Stimulated activated naive CD8-positive, alpha-beta T cell treated with anti-CD3 and anti-CD28 coated beads, Interleukin-15, amount 100 ng/mL, for 72 hours (primary cell): Measurements from ENCODE around the gene PRKRA.
"Not testable (repeated sequence)": the region's sequence is repeated elsewhere in the genome, so short reads cannot be mapped to it uniquely, and the experiment has no call there.

Experiments
- ATAC-seq: fragments of 150-1000 bp; cut with Tn5 transposase; 2 replicates; pipeline ENCODE4 v1.10.0; 2021; ENCODE audit warnings: mild to moderate bottlenecking, moderate library complexity
- DNase-seq, 2 donors: peaks; one replicate each; pipeline ENCODE4 v3.0.0; 2021 to 2022
- H3K27ac Mint-ChIP-seq, 2 donors: one replicate each; pipeline ENCODE4 v1.8.0; 2022; ENCODE audit warnings: mild to moderate bottlenecking in 2 of 2, mixed read lengths in 2 of 2, moderate library complexity in 2 of 2
- H3K27me3 Mint-ChIP-seq: one replicate; pipeline ENCODE4 v1.8.0; 2022; ENCODE audit warnings: mixed read lengths
- H3K4me1 Mint-ChIP-seq: one replicate; pipeline ENCODE4 v1.8.0; 2022; ENCODE audit warnings: mild to moderate bottlenecking, mixed read lengths
- H3K4me3 Mint-ChIP-seq, 2 donors: one replicate each; pipeline ENCODE4 v1.8.0; 2022; ENCODE audit warnings: mild to moderate bottlenecking in 2 of 2, mixed read lengths in 2 of 2, moderate library complexity in 1 of 2
- H3K9me3 Mint-ChIP-seq, 2 donors: one replicate each; pipeline ENCODE4 v1.8.0; 2022; ENCODE audit warnings: mixed read lengths in 2 of 2

The PRKRA gene

DNA sequence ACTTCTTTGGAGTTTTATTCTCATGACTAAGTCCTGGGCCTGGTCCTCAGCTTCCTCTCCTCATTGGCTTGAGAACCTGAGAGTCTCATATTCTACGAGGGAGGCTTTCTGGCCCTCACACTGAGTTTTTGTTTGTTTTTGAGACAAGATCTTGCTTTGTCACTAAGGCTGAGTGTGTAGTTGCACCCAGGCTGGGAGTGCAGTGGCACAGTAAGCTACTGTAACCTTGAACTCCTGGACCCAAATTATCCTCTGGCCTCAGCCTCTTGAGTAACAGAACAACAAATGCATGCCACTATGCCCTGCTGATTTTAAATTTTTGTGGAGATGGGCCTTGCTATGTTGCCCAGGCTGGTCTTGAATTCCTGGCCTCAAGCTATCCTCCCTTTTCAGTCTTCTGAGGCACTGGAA is 22.6 kb downstream of the PRKRA start:
- H3K4me1 Mint-ChIP-seq = no peaks in the 10 kb centered on the region
- ATAC-seq = no peak
- no peaks in the 10 kb centered on the region for H3K27me3 Mint-ChIP-seq
- no peak overlapping the region for H3K4me3 Mint-ChIP-seq
- peaks cover 13 to 14% of the 10 kb centered on the region in 2 donors for H3K9me3 Mint-ChIP-seq
- no peak overlapping the region for H3K27ac Mint-ChIP-seq
- DNase-seq = no peak

DNA sequence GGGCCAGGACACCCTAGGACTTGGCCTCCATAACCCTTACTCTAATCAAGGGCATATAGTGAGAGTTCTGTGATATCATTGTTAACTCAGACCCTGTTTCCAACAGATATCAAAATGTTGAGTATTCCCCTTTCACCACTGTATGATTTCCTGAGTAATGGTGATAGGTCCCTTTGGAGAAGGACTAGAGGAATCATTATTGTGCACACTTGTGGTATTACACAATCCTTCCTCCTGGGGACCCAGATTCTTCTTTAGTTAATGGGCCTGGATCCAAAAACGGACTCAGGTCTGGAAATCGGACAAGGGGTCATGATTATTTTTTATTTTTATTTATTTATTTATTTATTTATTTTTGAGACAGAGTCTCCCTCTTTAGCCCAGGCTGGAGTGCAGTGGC is 23.5 kb downstream of the PRKRA start:
- Mint-ChIP-seq H3K27ac (no peak overlapping the region), H3K4me3 (no peak overlapping the region)

DNA sequence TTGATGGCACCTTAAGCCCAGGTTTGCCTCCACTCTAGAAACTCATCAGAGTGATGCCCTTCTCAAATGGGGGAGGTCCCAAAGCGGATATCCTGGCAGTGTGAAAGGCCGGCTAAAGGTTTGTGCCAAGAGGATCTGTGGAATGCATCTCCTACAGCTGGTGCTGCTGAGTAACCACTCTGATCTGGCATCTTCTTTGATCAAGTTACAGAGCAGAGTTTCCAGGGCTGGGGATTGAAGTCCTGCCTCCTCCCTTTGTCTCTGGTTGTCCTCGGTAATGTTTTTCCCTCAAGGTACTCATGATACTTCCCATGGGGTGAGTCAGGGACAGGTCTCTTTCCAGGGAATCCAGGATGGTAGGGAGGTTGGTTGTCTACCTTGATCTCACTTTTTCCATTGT is 24.6 kb downstream of the PRKRA start:
- Mint-ChIP-seq H3K9me3 (peaks cover 13 to 14% of the 10 kb centered on the region in 2 donors), H3K27ac (no peak overlapping the region), H3K4me3 (no peak overlapping the region), H3K4me1 (no peaks in the 10 kb centered on the region), H3K27me3 (no peaks in the 10 kb centered on the region)
- ATAC-seq = no peak
- DNase-seq = no peak

More for the DNA sequence above, 23.5 kb downstream of the PRKRA start:
- H3K27me3 Mint-ChIP-seq = no peaks in the 10 kb centered on the region
- DNase-seq = no peak
- peaks cover 13 to 14% of the 10 kb centered on the region in 2 donors for H3K9me3 Mint-ChIP-seq
- ATAC-seq = no peak
- no peaks in the 10 kb centered on the region for H3K4me1 Mint-ChIP-seq

DNA sequence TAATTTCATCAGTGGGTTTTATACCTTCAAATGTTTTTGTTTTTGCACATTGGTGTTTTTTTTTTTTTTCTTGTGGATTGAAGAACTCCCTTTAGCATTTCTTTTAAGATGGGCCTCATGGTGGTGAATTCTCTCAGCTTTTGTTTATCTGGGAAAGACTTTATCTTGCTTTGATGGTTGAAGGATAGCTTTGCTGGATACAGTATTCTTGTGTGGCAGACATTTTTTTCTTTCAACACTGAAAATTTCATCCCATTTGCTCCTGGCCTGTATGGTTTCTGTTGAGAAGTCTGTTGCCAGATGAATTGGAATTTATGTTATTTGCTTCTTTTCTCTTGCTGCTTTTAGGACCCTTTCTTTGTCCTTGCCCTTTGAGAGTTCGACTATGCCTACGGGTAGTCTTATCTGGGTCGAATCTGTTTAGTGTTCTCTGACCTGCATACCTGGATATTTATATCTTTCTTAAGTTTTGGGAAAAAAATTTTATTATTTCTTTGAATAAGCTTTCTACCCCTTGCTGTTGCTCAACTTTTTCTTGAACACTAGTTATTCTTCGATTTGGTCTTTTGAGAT is 25.6 kb downstream of the PRKRA start:
- no peak overlapping the region for H3K27ac Mint-ChIP-seq
- H3K9me3 Mint-ChIP-seq = peaks cover 13 to 14% of the 10 kb centered on the region in 2 donors
- H3K27me3 Mint-ChIP-seq = no peaks in the 10 kb centered on the region
- H3K4me1 Mint-ChIP-seq = no peaks in the 10 kb centered on the region
- H3K4me3 Mint-ChIP-seq = no peak overlapping the region
- ATAC-seq (no peak), DNase-seq (no peak)

DNA sequence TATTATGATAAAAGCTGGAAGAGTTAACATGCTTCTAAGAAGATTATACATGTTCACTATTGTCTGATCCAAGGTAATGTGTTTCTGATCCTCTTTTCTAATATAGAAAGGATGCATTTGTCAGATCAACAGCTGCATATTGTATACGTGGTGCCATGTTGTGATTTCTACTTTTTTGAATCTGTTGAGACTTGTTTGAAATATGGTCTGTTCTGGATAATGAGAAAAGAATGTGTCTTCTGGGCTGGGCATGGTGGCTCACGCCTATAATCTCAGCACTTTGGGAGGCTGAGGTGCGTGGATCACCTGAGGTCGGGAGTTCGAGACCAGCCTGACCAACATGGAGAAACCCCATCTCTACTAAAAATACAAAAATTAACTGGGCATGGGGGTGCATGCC is 27.2 kb downstream of the PRKRA start:
- H3K27ac Mint-ChIP-seq, H3K4me1 Mint-ChIP-seq, H3K27me3 Mint-ChIP-seq, DNase-seq, ATAC-seq, H3K4me3 Mint-ChIP-seq: not testable (repeated sequence)
- peaks cover 13 to 14% of the 10 kb centered on the region in 2 donors for H3K9me3 Mint-ChIP-seq

DNA sequence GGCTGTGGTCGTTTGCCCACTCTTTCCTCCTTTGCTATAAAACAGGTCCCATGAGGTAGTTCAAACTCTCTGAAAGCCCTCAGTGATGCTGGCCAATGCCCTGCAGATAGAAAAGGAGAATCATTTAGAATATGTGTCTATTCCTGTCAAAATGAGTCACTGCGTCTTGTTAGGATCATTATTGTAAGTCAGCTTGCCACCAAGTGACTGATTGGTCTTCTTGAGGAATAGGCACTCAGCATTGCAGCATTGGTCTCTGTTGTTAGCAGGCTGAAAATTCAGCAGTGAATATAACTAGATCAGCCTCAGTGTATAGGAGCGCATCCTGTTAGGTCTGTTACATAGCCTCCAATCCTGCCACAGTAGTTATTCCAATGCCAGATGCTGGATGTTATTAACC is 28.9 kb downstream of the PRKRA start:
- Mint-ChIP-seq H3K27ac (no peak overlapping the region), H3K4me1 (peaks cover 8% of the 10 kb centered on the region), H3K9me3 (peaks cover 13 to 14% of the 10 kb centered on the region in 2 donors), H3K4me3 (no peak overlapping the region), H3K27me3 (no peaks in the 10 kb centered on the region)
- ATAC-seq (no peak), DNase-seq (no peak)

DNA sequence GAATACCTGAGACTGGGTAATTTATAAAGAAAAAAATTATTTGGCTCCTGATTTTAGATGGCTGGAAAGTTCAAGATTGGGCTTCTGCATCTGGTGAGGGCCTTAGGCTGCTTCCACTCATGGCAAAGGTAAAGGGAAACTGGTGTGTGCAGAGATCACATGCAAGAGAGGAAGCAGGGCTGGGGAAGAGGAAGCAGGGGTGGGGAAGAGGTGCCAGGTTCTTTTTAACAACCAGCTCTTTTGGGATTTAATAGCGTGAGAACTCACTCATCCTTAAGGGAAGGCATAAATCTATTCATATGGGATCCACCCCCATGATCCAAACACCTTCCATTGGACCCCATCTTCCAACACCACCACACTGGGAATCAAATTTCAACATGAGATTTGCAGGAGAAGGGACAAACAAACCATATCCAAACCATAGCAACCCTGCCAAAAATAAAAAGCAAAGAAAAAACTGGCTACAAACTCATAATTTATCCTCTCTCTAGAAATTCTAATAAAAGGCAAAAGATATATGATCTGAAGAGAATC is 30.4 kb downstream of the PRKRA start:
- Mint-ChIP-seq H3K4me3 (no peak overlapping the region), H3K27me3 (no peaks in the 10 kb centered on the region), H3K9me3 (peaks cover 4 to 11% of the 10 kb centered on the region in 2 donors), H3K4me1 (peaks cover 22% of the 10 kb centered on the region), H3K27ac (no peak overlapping the region)
- no peak for DNase-seq
- no peak for ATAC-seq

DNA sequence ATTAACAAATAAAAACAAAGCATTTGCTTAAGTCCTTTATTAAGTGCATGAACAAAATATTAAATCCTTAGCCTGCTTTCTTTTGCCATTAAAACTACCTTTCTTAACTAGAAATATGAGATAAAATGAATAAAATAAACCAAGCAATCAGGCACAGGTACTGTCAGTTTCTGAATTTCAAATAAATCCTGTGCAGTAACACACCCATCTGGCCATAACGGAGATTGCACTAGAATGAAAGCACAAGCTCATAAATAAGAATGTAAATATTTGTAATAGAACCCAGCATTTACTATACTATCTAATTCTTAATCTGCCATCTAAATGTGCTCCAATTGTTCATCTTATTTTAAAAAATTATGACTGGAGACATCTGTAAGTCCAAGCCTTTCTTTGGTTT is 31.9 kb downstream of the PRKRA start:
- Mint-ChIP-seq H3K27ac (no peak overlapping the region), H3K27me3 (no peaks in the 10 kb centered on the region), H3K9me3 (no peaks in the 10 kb centered on the region), H3K4me1 (peaks cover 29% of the 10 kb centered on the region), H3K4me3 (no peak overlapping the region)
- DNase-seq (no peak), ATAC-seq (no peak)

DNA sequence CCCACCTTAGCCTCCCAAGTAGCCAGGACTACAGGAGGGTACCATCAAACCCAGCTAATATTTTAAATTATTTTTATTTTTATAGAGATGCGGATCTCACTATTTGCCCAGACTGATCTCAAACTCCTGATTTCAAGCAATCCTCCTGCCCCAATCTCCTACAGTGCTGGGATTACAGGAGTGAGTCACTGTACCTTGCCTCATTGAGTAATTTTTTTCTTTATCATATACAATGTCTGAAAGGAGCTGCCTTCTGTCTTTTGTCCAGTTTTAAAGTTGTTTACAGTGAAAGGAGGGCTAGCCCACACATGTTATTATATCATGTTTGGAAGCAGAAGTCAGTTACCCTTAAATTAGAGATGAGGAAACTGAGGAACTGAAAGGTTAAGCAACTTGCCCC is 32.5 kb downstream of the PRKRA start:
- no peak for ATAC-seq

DNA sequence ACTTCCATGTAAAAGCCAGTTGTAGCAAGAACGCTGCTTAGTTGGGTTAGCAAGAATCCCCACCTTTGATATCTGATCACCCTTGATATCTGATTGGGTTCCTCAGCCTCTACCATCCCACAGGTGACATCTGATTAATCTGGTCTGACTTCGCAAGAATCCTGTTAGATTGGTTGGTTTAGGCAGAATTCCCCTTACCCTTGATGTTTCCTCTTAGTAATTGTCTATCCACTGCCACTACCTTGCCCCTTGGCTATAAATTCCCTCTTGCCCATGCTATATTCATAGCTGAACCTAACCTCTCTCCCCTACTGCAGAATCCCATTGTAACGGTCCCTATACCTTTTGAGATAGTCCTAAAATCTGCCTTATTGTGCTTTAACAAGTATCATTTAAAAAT is 33.1 kb downstream of the PRKRA start:
- DNase-seq = no peak
- H3K4me3 Mint-ChIP-seq = no peak overlapping the region
- no peak overlapping the region for H3K27ac Mint-ChIP-seq
- peaks cover 38% of the 10 kb centered on the region for H3K4me1 Mint-ChIP-seq
- ATAC-seq = no peak
- H3K27me3 Mint-ChIP-seq = no peaks in the 10 kb centered on the region
- H3K9me3 Mint-ChIP-seq = no peaks in the 10 kb centered on the region

More for the DNA sequence above, 32.5 kb downstream of the PRKRA start:
- DNase-seq = no peak
- Mint-ChIP-seq H3K9me3 (no peaks in the 10 kb centered on the region), H3K4me1 (peaks cover 33% of the 10 kb centered on the region), H3K27ac (no peak overlapping the region), H3K4me3 (no peak overlapping the region), H3K27me3 (no peaks in the 10 kb centered on the region)

DNA sequence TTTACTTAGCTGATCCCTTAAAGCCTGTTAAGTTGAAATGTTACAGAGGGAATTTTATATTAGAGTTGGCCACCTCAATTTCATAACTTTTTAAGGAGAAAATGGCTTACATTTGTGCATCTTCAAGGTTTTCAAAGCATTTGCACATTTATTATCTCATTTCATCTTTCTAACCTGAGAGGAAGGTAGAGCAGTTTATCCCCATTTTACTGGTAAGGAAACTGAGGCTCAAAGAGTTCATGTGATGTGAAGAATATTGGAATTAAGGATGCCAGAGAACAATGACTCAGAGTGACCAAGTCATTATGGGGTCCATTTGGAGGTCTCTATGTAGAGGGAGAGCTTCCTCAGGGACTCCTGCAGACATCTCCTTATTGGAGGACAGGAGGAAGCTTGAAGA is 35.0 kb downstream of the PRKRA start:
- ATAC-seq (no peak), DNase-seq (no peak)
- peaks cover 41% of the 10 kb centered on the region for H3K4me1 Mint-ChIP-seq
- no peaks in the 10 kb centered on the region for H3K9me3 Mint-ChIP-seq
- peak overlapping the region in 1 of 2 donors; percentile 35 for H3K4me3 Mint-ChIP-seq
- H3K27me3 Mint-ChIP-seq = no peaks in the 10 kb centered on the region
- no peak overlapping the region for H3K27ac Mint-ChIP-seq

DNA sequence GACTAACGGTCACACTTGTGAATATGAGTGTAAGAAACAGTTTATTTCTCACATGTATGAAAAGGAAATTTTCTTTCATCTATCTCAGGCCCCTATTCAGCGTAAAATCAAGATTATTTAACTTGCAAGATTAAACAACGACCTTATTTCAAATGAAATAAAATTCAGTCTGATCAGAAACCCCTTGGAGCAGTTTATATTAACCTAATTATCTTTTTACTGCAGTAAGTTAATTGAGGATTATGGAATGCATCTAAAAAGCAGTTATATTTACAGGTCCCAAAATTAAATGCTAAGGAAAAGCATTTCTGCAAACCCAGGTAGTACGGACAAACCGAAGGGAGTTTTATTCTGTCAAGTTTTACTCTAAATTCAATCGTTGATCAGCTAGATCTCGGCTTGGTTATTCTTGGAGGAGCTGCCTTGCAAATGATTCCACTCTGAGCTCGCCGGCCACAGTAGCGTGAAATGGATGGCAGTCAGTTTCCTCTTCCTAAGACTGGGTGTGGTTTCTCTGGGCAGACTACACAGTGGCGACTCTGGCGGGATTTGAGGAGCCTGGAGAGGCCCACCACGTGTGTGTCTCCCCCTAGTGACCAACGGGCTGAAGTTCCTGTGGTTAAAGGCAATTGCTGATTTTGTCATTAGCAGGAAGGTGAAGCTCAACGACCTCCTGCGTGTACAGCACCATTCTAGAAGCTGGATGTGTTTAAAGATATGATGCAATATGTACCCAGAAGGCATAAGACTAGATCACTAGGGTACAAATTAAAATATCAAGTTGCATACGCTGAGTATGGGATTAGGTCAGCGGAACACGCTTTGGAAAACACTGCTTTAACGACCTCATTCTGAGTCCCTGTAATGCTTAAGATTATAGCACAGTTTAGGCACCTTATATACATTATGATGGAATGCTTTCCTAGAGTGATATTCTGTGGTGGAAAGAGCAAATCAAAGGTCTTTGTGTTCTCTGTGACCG is 36.4 kb downstream of the PRKRA start:
- Mint-ChIP-seq H3K4me1 (peaks cover 41% of the 10 kb centered on the region), H3K27ac (peak overlapping the region; percentile 99 to 100), H3K27me3 (no peaks in the 10 kb centered on the region), H3K9me3 (no peaks in the 10 kb centered on the region), H3K4me3 (peak overlapping the region; percentile 96 to 99)
- DNase-seq (peak; percentile 82 to 91), ATAC-seq (peak; percentile 86)

DNA sequence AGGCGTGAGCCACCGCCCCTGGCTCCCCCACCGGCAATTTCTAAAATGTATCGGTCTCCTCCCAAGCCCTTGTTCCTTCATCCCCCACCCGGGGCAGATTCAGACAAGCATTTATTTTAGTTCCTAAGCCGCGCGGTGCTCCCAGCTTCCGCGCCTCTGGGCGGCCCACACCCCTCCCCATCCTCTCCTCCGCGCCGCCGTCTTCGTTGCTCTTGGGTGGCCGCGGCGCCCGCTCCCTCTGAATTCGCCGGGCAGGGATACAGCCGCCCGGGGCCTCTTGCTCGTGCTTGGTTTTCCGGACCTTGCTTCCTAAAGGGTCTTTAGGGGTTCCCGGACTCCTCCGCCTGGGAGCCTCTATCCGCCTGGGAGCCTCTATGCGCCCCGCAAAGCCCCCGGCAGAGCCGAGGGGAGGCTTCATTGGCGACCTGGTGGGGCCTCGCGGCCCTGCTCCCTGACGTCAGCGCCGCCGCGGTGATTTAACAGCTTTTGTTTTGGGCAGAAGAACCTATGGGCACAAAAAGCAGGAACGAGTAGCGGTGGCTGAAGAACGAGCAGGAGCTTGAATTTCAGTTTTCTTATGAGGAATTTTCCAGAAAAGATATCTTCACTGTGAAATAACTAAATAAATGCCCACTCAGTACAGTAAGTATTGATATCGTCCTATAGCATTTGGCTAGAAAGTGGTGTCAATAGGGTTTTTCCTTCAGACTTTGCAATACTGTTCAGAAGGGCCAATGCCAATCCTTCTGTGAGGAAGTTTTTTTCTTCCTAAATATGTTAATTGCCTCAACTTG is 37.3 kb downstream of the PRKRA start:
- Mint-ChIP-seq H3K9me3 (no peaks in the 10 kb centered on the region), H3K4me1 (peaks cover 41% of the 10 kb centered on the region), H3K4me3 (peak overlapping the region; percentile 96 to 99), H3K27ac (peak overlapping the region; percentile 99 to 100), H3K27me3 (no peaks in the 10 kb centered on the region)
- DNase-seq = peak; percentile 80 to 85
- ATAC-seq = peak; percentile 83

DNA sequence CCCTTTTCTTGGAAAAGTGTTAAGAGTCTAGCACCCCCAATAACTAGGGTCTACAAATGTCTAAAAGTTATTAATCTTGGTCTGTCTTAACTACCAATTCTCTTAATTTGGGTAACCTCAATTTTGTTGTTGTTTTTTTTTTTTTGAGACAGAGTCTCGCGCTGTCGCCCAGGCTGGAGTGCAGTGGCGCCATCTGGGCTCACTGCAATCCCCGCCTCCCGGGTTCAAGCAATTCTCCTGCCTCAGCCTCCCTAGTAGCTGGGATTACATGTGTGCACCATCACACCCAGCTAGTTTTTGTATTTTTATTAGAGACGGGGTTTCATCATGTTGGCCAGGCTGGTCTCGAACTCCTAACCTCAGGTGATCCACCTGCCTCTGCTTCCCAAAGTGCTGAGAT is 38.5 kb downstream of the PRKRA start:
- not testable (repeated sequence) for H3K9me3 Mint-ChIP-seq, H3K27me3 Mint-ChIP-seq, H3K27ac Mint-ChIP-seq, DNase-seq, ATAC-seq
- Mint-ChIP-seq H3K4me1 (peaks cover 34% of the 10 kb centered on the region), H3K4me3 (peak overlapping the region; percentile 96 to 99)

DNA sequence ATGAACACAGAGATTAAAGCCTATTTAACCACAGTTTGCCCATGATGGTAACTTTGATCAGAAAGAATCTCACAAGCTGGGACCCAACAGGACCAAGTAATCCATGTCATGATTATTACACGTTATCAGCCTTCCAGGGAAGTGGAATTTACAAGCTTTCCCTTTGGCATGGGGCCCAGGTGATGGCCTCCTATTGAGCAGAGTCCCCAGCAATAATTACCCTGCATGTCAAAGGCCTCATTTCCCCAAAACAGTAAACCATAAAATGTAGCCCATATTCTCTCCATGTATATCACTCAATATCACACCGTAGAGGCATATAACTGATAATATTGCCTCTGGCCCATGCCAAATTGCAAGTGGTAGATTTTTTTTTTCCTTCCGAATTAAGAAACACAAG is 38.9 kb downstream of the PRKRA start:
- H3K9me3 Mint-ChIP-seq = no peaks in the 10 kb centered on the region
- ATAC-seq = no peak
- peaks cover 33% of the 10 kb centered on the region for H3K4me1 Mint-ChIP-seq
- no peak for DNase-seq
- no peak overlapping the region for H3K27ac Mint-ChIP-seq
- no peaks in the 10 kb centered on the region for H3K27me3 Mint-ChIP-seq
- H3K4me3 Mint-ChIP-seq = no peak overlapping the region
